Ishikawa (cell line): ENCODE measurements around the gene MTSS2.

Source experiments
- CEBPB ChIP-seq: IDR thresholded peaks from 2 replicates; pipeline ENCODE4 v1.6.1; 2012
- CREB1 ChIP-seq: IDR thresholded peaks from 2 replicates; pipeline ENCODE4 v1.6.1; 2012; ENCODE audit warnings: low read depth
- EGR1 ChIP-seq: IDR thresholded peaks from 2 replicates; pipeline ENCODE4 v1.6.1; 2012
- EP300 ChIP-seq: IDR thresholded peaks from 2 replicates; pipeline ENCODE4 v1.6.1; 2012; ENCODE audit warnings: borderline replicate concordance
- FOXM1 ChIP-seq: IDR thresholded peaks from 2 replicates; pipeline ENCODE4 v1.6.1; 2012; ENCODE audit warnings: low read depth, borderline replicate concordance
- NFIC ChIP-seq: IDR thresholded peaks from 2 replicates; pipeline ENCODE4 v1.6.1; 2012
- RAD21 ChIP-seq: IDR thresholded peaks from 2 replicates; pipeline ENCODE4 v1.6.1; 2012; ENCODE audit warnings: low read depth
- TAF1 ChIP-seq: IDR thresholded peaks from 2 replicates; pipeline ENCODE4 v1.6.1; 2012; ENCODE audit warnings: low read depth, mild to moderate bottlenecking
- TCF12 ChIP-seq: IDR thresholded peaks from 2 replicates; pipeline ENCODE4 v1.6.1; 2012; ENCODE audit warnings: low read depth
- TEAD4 ChIP-seq: IDR thresholded peaks from 2 replicates; pipeline ENCODE4 v1.6.1; 2012
- YY1 ChIP-seq: IDR thresholded peaks from 2 replicates; pipeline ENCODE4 v1.6.1; 2012; ENCODE audit warnings: low read depth
- ZBTB7A ChIP-seq: IDR thresholded peaks from 2 replicates; pipeline ENCODE4 v1.6.1; 2012; ENCODE audit warnings: low read depth
- TF ChIP-seq, protein P1 (sequence below): IDR thresholded peaks from 2 replicates; pipeline ENCODE4 v1.6.1; 2012
- TF ChIP-seq, protein P2 (sequence below): IDR thresholded peaks from 2 replicates; pipeline ENCODE4 v1.6.1; 2012; ENCODE audit warnings: low read depth, mild to moderate bottlenecking
- TF ChIP-seq, protein P3 (sequence below): IDR thresholded peaks from 2 replicates; pipeline ENCODE4 v1.6.1; 2012

The MTSS2 gene

DNA sequence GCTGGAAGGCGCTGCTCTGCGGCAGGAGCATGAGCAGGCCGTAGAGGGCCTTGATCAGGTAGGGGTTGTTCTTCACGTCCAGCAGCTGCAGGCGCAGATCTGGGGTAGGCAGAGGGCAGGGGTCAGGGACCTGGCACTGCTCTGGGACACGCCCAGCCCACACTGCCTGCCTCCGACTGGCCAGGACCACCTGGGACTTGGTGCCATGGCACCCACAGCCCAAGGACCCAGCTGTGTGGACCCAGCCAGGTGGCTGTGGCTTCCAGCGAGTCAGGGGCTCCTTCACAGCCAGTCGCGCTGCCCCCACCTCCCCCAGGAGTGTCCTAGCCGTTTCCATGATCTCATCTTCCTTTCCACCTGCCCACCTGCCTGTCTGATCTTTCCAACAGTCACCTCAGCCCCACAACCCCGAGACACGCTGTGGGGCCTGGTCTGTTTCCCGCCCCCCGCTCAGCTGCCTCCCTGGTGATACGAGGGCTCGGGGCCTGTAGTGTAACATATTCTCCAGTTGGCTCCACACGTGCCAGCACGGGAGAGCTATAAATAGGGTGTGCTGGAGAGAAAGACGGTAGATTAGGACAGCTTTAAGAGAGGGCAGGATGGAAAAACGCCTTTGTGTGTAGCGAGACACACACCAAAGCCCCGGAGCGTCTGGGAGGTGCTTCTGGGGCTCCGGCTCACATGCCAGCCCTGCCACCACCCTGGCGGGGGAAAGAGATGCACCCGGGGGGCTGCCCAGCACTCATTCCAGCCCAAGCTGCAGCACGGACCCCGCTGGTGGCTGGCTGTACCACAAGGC lies 7.2 kb upstream of the MTSS2 start:
- TF ChIP-seq TAF1, result no peak
- no peak for TF ChIP-seq TEAD4
- TF ChIP-seq YY1, result no peak
- TF ChIP-seq, protein P1, sequence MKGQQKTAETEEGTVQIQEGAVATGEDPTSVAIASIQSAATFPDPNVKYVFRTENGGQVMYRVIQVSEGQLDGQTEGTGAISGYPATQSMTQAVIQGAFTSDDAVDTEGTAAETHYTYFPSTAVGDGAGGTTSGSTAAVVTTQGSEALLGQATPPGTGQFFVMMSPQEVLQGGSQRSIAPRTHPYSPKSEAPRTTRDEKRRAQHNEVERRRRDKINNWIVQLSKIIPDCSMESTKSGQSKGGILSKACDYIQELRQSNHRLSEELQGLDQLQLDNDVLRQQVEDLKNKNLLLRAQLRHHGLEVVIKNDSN, result no peak
- TF ChIP-seq CEBPB, result no peak
- TF ChIP-seq FOXM1, result no peak
- no peak for TF ChIP-seq ZBTB7A
- no peak for TF ChIP-seq EGR1
- no peak for TF ChIP-seq EP300

DNA sequence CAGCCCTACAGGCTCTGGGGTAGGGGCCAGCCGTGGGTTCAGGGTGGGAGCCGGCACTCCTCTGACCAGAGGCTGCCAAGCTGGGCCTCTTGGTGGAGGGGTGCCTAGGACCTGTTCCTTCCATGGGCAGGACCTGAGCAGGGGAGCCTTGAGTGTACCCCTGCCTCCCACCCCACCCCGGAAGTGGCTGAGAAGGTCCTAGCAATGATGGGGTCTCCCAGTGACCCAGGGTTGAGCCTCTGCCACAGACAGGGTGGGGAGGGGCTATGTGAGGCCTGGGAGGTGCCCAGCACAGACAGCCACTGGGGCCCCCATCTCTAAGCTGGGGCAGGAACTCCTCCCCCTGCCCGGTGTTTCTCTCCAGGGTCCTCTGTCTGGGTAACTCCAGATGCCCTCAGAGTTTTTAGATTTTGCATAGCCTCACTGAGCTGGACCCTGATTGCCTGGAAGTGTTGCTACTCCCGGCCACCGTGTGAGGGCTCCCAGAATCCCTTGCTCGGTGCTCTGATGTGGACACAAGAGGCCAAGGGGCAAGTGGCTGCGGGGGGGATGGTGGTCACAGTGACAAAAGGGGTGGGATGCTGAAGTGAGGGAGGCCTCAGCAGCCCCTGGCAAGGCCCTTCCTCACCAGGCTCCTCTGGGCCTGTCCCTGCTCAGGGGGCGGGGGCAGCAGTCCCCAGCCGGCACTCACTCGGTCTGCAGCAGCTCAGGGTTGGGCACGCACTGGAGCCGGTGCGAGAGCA lies 6.4 kb upstream of the MTSS2 start:
- TF ChIP-seq NFIC, result no peak
- no peak for TF ChIP-seq TCF12
- TF ChIP-seq, protein P2, sequence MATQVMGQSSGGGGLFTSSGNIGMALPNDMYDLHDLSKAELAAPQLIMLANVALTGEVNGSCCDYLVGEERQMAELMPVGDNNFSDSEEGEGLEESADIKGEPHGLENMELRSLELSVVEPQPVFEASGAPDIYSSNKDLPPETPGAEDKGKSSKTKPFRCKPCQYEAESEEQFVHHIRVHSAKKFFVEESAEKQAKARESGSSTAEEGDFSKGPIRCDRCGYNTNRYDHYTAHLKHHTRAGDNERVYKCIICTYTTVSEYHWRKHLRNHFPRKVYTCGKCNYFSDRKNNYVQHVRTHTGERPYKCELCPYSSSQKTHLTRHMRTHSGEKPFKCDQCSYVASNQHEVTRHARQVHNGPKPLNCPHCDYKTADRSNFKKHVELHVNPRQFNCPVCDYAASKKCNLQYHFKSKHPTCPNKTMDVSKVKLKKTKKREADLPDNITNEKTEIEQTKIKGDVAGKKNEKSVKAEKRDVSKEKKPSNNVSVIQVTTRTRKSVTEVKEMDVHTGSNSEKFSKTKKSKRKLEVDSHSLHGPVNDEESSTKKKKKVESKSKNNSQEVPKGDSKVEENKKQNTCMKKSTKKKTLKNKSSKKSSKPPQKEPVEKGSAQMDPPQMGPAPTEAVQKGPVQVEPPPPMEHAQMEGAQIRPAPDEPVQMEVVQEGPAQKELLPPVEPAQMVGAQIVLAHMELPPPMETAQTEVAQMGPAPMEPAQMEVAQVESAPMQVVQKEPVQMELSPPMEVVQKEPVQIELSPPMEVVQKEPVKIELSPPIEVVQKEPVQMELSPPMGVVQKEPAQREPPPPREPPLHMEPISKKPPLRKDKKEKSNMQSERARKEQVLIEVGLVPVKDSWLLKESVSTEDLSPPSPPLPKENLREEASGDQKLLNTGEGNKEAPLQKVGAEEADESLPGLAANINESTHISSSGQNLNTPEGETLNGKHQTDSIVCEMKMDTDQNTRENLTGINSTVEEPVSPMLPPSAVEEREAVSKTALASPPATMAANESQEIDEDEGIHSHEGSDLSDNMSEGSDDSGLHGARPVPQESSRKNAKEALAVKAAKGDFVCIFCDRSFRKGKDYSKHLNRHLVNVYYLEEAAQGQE, result no peak
- no peak for TF ChIP-seq EGR1
- no peak for TF ChIP-seq CREB1
- TF ChIP-seq, protein P1, result no peak
- TF ChIP-seq CEBPB, result no peak
- no peak for TF ChIP-seq FOXM1
- no peak for TF ChIP-seq RAD21

DNA sequence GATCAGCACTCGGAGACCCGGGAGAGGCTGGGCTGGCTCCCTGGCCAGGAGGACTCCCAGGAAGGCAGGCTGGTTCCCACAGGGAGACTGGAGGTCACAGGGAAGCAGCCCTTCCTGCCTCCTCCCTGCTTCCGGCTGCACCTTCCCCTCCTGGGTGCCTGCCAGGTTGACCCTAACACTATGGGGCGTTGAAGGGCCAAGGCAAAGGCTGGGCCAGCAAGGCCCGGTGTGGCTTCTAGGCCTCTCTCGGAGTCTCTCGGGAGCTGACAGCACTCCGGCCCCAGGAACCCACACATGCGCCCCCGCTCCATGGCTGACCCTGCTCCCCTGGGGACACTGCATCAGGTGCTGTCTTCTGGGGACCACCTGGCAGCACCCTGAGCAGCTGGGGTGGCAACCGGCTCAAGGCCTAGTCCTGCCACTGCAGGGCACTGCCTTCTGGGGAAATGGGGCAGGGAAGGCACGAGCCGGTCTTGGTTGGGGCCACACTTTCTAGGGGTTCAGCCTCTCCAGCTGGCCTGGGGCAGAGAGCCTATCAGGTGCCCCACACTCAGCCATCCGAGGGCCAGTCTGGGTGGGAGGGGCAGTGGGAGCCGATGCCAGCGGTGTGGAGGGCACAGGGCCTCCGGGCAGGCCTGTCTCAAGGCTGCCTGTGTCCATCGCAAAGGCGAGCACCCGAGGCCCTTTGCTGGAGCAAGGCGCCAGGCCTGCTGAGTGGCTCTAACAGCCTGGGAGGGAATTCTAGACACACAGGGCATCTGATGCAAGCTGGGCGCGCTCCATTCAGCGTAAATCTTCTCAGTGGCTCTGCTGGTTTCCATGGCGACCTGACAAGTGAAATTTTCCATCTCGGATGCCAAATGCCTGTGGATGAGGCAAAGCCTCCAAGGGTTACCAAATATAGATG lies 5.6 kb upstream of the MTSS2 start:
- no peak for TF ChIP-seq EP300
- peak; percentile 26; the same call in 1 of the 2 replicates for TF ChIP-seq NFIC

DNA sequence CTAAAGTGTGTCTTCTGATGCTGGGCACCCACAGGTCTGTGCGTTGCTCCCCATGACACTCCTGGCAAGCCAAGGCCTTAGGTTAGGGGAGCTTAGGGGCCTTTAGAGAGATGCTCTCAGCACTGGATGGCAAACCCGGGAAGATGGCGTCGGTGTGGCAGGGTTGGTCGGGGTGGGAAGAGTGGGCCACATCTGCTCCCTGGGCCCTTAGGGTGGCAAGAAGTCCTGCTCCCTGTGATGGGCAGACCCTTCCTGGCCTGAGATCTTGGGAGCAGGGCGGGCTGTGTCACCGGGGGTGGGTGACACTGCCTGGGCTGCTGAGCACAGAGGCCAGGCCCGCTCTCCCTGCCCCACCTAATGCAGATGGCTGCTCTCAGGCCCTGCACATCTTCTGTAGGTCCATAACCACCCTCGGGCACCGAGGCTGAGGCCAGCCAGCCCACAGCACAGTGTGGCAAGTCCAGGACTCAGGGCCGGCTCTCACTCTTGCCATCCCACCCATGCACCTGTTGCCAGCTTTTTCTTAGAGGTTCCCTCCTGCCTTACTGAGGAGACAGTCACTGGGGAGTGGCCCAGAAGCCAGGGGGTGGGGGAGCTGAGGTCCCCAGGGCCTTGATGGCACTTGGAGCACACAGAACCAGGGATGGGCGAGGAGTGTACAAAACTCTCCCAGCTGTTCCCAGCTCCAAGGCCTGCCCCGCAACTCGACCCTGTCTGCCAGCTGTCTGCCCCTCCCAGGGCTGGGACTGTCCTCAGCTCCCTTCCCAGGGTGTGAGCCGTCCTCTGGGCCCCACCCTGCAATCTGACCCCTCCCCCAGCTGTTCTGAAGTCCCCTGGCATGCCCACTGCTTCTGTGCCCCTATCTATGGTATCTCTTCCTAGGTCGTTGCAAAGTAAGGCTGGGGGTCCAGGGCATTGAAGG lies 4.4 kb upstream of the MTSS2 start:
- TF ChIP-seq TAF1 (no peak), EP300 (no peak), RAD21 (no peak), EGR1 (no peak), ZBTB7A (no peak), CEBPB (no peak), YY1 (no peak), FOXM1 (no peak), TEAD4 (no peak), TCF12 (no peak), CREB1 (no peak)
- TF ChIP-seq, protein P2, result no peak
- TF ChIP-seq, protein P3, sequence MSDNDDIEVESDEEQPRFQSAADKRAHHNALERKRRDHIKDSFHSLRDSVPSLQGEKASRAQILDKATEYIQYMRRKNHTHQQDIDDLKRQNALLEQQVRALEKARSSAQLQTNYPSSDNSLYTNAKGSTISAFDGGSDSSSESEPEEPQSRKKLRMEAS, result no peak
- TF ChIP-seq, protein P1, result no peak
